IPS-NIHi7 (cell line): ENCODE measurements around the gene C22orf15.
"Not testable (repeated sequence)": the region's sequence is repeated elsewhere in the genome, so short reads cannot be mapped to it uniquely, and the experiment has no call there.

Source experiments
- DNase-seq: peaks from one replicate; pipeline ENCODE4 v3.0.0; 2012; ENCODE audit warnings: mixed read lengths; ENCODE audit errors: extremely low spot score

C22orf15 gene

DNA sequence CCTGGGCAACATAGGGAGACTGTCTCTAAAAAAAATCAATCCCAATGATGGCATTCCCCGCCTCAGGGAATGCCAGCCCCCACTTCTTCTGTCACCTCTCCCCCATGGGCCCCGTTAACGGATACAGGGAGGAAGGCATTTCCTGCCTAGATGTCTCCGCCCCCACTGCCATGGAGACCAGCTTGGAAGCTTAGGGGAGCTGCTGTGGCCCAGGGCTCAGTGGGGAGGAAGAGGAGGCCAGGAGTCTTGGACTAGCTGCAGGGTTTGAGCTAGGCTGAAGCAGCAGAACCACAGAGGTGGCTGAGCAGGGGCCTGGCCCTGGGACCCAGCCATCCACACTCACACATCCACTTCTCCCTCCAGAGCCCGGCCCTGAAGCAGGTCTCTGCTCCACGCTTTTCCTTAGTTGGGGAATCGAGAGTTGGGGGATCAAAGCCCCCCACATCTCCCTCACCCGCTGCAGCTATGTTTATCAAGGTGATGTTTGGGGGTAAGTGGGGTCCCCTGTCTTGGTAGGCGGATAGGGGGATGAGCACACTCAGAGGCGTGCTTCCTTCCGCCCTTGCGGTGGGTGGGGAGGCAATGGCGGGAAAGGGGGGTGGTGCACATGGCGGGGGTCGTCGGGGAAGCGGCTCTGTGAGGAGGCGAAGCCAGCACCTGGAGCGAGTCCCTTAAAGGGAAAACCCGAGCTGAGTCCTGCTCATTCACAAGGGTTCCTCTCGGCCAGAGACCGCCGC is at the start of gene C22orf15:
C22orf15 (plus strand) TSS at position 149 of the 737 bp plus-strand sequence; CDS start at position 466, 317 bp downstream.
- peak; percentile 65 for DNase-seq

- DNase-seq: no peak
These were observed 48.8 kb upstream of the C22orf15 start for GRCh38 chr22:23713696-23714595.

DNA sequence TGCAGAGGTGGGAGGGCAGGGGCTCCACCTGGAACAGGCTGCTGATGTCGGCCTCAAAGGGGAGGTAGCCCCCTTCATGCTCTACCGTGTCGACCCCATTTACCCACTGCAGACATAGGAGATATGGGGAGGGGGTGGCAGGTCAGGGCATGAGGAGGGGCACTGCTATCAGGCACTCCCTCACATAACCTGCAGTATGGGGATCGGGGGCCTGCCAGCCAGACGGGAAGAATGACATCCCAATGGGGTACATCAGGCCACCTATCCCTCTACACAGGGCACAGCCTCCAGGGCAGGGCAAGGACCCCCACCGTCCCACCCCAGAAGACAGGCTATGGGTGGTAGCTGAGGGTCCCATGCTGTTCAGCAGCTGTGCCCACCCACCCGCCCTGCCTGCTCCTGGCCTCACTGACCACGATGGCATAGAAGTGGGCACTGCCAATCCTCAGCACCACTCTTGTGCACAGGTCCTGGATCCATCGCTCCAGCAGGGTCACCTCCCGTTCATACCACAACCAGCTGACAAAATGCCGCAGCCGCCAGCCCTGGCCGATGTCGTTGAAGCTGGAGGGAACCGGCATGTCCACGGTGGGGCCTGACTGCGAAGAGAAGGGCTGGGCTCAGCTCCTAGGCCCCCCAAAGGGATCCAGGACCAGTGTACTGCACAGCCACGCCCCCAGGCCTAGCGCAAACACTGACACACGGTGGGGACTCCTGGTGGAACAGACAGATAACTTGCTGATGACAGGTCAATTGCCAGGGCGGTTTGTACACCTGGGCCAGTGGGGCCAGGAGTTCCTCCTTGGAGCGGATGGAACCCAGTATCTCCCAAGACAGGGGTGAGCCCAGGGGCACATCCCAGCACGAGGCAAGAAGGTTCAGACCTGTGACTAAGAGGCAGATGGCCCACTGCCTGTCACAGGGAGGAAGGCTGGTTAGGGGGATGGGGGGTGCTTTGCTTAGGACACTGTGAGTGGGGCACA is 47.9 kb upstream of the C22orf15 start:
- no peak for DNase-seq

DNA sequence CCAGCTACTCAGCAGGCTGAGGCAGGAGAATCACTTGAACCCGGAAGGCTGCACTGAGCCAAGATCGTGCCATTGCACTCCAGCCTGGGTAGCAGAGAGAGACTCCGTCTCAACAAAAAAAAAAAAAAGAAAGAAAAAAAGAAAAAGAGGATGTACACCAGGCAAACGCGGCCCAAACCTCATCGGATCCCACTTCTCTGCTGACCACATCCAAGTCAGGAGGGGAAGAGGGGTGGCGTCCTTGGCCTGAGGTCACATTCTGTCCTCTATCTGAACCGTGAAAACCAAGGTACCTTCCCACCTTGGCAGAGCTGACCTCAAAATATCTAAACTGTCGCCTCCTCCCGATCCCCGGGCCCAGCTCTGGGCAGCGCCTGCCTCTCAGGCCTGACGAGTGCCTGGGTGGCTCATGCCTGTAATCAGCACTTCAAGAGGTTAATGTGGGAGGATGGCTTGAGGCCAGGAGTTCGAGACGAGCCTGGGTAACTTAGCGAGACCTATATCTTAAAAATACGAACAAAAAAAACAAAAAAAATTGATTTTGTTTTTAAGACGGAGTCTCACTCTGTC is 46.9 kb upstream of the C22orf15 start:
- no peak for DNase-seq

DNA sequence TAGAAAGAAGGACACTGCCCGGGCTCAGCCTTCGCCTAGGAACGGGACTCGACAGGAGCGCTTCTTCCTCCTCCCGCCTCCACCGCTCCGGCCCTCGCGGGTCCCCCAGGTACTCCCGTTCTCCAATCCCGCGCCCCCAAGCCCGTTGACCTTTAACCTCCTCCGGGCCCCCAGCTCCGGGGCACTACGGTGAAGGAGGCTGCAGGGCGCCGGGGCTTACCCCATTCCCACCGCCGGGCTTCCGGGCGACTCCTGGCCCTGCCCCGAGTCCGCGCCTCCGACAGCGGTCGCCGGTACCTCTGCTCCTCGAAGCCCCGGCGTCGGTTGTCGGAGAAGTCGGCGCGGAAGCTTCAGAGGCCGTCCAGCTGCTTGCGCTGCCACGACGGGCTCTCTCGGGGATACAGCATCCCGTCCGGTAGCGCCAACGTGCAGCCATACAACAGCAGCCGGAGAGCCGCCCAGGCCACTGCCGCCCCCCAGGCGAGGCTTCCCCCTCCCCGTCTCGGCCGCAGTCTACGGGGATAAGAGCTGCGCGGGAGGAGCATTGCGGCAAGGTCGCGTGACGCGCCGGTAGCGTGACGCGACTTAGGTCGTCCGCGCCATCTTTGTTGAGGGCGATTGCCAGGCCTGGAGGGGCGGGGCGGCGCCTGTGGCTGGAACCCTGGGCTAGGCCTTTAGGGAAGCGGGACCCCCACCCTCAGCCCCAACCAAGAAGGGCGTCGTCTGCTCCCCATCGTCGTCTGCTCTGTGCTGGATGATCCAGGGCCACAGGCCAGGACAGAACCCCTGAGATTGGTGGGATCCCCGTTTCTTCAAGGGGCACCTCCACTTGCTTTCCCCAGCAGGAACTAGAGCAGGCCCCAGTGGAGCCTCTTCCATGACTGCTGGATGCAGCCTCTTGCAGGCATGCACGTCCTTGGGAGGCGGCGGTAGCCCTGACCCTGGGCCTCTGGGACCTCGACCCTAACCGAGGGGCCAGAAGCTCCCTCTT is 45.7 kb upstream of the C22orf15 start:
- DNase-seq: peak; percentile 96

- no peak for DNase-seq
These were observed 44.2 kb upstream of the C22orf15 start for GRCh38 chr22:23718371-23719165.

DNA sequence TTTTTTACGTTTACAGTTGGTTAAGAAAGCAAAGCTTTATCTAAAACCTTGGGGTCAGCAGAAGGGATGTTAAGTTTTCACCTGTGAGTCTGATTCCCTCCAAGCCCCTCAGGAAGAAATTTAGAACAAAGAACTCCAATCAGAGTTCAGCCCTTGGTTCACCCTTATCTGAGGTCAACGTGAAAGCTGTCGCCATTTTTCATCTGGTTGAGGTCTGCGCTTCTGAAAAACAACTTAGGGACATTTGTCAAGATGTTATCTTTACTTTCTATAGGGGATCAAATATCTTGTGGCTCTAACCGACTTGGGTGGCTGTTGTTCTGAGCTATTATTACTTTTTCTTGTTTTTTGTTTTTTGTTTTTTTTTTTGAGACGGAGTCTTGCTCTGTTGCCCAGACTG is 41.9 kb upstream of the C22orf15 start:
- no peak for DNase-seq

- no peak for DNase-seq
These were observed 40.6 kb upstream of the C22orf15 start for GRCh38 chr22:23722160-23722559.

DNA sequence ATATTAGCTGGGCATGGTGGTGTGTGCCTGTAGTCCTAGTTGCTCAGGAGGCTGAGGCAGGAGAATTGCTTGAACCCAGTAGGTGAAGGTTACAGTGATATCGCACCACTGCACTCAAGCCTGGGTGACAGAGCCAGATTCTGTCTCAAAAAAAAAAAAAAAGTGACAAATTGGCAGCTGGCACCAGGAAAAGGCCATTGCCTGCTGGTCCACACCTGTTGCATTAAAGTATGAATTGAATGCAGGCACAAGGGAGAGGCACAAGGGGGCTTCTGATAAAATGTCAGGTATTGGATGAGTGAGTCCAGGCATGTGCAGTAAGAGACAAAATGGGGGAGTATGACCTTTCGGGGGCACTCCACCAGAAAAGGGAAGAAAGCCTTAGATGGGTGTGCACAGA is 40.1 kb upstream of the C22orf15 start:
- no peak for DNase-seq

DNA sequence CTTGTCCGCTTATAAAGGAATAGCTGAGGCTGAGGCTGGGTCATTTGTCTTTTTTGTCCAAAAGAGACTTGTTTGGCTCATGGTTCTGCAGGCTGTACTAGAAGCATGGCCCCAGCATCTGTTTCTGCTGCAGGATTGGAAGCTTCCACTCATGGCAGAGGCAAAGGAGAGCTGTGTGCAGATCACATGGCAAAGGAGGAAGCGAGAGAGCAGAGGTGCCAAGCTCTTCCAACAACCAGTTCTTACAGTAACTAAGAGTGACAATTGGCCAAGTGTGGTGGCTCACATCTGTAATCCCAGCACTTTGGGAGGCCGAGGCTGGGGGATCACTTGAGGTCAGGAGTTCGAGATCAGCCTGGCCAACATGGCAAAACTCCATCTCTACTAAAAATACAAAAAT is 34.7 kb upstream of the C22orf15 start:
- not testable (repeated sequence) for DNase-seq

DNA sequence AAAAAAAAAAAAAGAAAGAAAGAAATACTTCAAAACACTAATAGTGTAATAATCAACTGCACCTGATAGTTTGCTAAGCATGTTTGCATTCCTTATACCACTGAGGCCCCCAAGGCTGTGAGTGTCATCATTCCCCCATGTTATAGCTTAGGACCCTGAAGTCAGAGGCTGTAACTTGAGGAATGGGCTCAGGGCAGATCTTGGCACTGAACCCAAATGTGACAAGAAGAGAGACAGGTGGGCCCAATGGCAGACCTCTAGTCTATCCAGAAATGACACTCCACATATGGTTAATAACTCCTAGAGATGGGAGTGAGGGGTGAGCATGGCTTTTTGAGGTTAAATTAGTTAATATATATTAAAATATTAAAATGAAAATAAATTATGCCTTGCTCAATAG is 25.1 kb upstream of the C22orf15 start:
- no peak for DNase-seq

- no peak for DNase-seq
These were observed 20.1 kb upstream of the C22orf15 start for GRCh38 chr22:23742505-23743264.

- no peak for DNase-seq
These were observed 19.5 kb upstream of the C22orf15 start for GRCh38 chr22:23743303-23743705.

GRCh38 chr22:23744001-23744400 is 18.8 kb upstream of the C22orf15 start:
- no peak for DNase-seq

DNA sequence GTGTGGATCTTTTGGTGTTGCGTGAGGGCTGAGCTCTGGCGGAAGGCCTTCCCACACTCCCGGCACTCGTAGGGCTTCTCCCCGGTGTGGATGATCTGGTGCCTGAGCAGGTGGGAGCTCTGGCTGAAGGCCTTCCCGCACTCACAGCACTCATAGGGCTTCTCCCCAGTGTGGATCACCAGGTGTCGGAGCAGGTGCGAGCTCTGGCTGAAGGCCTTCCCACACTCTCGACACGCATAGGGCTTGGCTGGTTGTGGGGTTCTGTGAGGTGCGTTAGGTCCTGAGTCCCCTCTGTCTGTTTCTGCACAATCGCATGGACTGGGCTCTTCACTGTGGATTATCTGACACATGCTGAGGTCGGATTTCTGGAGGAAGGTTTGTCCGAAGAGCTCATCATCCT is 18.3 kb upstream of the C22orf15 start:
- no peak for DNase-seq

GRCh38 chr22:23745791-23746190 is 17.0 kb upstream of the C22orf15 start:
- DNase-seq: no peak

GRCh38 chr22:23749841-23750301 is 12.9 kb upstream of the C22orf15 start:
- no peak for DNase-seq

DNA sequence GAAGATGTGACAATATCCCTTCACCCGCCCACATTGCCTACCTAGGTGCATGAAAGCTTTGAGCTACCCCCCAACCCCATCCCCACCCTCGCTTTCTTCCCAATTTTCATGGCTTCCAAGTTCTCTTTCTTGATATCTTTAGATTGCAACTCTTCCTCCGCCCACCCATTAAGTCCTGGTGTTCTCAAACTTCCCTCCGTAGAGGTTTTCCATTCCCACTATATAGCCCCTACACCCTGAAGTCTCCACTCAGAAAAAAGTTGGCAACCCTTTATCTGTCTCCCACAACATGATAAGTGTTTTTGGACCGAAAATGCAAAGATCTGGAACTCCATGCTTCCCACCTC is 12.4 kb upstream of the C22orf15 start:
- no peak for DNase-seq
